Keratinocyte (primary cell): ENCODE measurements around the gene INTS3. TPM values are rescaled to one million over a fixed set of nuclear protein-coding genes. Genes with fewer than 3 reads are reported as not detected.

Experiments
- DNase-seq: peaks from one replicate; pipeline ENCODE4 v3.0.0-alpha.2; 2011; ENCODE audit warnings: low read depth, missing footprints, low spot score
- FAIRE-seq: peaks from 2 replicates; lab custom pipeline; 2011; peaks lifted over from hg19 to GRCh38; lab: Jason Lieb, UNC
- H2AFZ ChIP-seq: 2 replicates; pipeline ENCODE4 v1.6.0; 2012; ENCODE audit warnings: low read length, control low read depth, inconsistent platforms; ENCODE audit not compliant: control insufficient read depth
- H3K27ac ChIP-seq: 2 replicates; pipeline ENCODE4 v1.5.1; 2011; ENCODE audit warnings: low read length; ENCODE audit not compliant: control insufficient read depth, insufficient read depth
- H3K27me3 ChIP-seq: 3 replicates; pipeline ENCODE4 v1.6.0; 2011; ENCODE audit warnings: low read length; ENCODE audit not compliant: control insufficient read depth, insufficient read depth; ENCODE audit errors: extremely low read depth
- H3K36me3 ChIP-seq, 2 experiments: 2 replicates in 1 of 2; 3 replicates in 1 of 2; pipeline ENCODE4 v1.5.1; 2011; ENCODE audit warnings: low read length in 2 of 2, mild to moderate bottlenecking in 1 of 2; ENCODE audit not compliant: control insufficient read depth in 2 of 2, insufficient read depth in 2 of 2; ENCODE audit errors: extremely low read depth in 1 of 2
- H3K4me1 ChIP-seq: 3 replicates; pipeline ENCODE4 v1.5.1; 2011; ENCODE audit warnings: low read length; ENCODE audit not compliant: control insufficient read depth, insufficient read depth; ENCODE audit errors: extremely low read depth
- H3K4me2 ChIP-seq: 3 replicates; pipeline ENCODE4 v1.6.0; 2011; ENCODE audit warnings: low read depth, low read length; ENCODE audit not compliant: control insufficient read depth, insufficient read depth; ENCODE audit errors: extremely low read depth
- H3K4me3 ChIP-seq, 3 experiments: fragments of 200-600 bp in 1 of 3; sonication (generic) in 1 of 3; 2 replicates in 2 of 3; 3 replicates in 1 of 3; pipeline ENCODE4 v1.5.1; 2011 to 2016; ENCODE audit warnings: low read length in 3 of 3, mild to moderate bottlenecking in 3 of 3, control low read depth in 2 of 3, inconsistent platforms in 1 of 3, low read depth in 1 of 3, mixed read lengths in 1 of 3, mixed run types in 1 of 3, moderate library complexity in 1 of 3; ENCODE audit not compliant: control insufficient read depth in 2 of 3, insufficient read depth in 2 of 3; ENCODE audit errors: extremely low read depth in 1 of 3
- H3K79me2 ChIP-seq: 2 replicates; pipeline ENCODE4 v1.6.0; 2012; ENCODE audit warnings: low read length; ENCODE audit not compliant: control insufficient read depth, insufficient read depth
- H3K9ac ChIP-seq: 3 replicates; pipeline ENCODE4 v1.6.0; 2011; ENCODE audit warnings: low read length; ENCODE audit not compliant: control insufficient read depth, insufficient read depth; ENCODE audit errors: extremely low read depth
- H3K9me1 ChIP-seq: 3 replicates; pipeline ENCODE4 v1.6.0; 2011; ENCODE audit warnings: low read length; ENCODE audit not compliant: control insufficient read depth, insufficient read depth; ENCODE audit errors: extremely low read depth
- H3K9me3 ChIP-seq: 2 replicates; pipeline ENCODE4 v1.5.1; 2012; ENCODE audit warnings: low read depth, low read length; ENCODE audit not compliant: control insufficient read depth
- H4K20me1 ChIP-seq: 3 replicates; pipeline ENCODE4 v1.6.0; 2011; ENCODE audit warnings: low read length; ENCODE audit not compliant: control insufficient read depth, insufficient read depth; ENCODE audit errors: extremely low read depth
- EZH2 ChIP-seq: IDR thresholded peaks from one replicate; pipeline ENCODE4 v1.6.1; 2012; ENCODE audit warnings: inconsistent platforms, mild to moderate bottlenecking, low read length, moderate library complexity
- dilution Hi-C: fragments of 300-500 bp; cut with MboI; formaldehyde crosslinking; loops from one replicate; pipeline ENCODE4 v1.7.0; 2020; ENCODE audit warnings: low sequenced_read_pairs; ENCODE audit not compliant: extremely low pct_ligation_motif_present
- polyA plus RNA-seq, 5 experiments: library from polyadenylated mRNA; depleted of rRNA in 3 of 5; stranded (reverse) in 3 of 5; stranded (forward) in 1 of 5; unstranded in 1 of 5; fragments of >200 nt; gene quantifications; 1 replicate in 1 of 5; 2 replicates in 3 of 5; 3 replicates in 1 of 5; pipeline versions ENCODE4 v1.2.1 to v1.2.3, GENCODE V29; 2011 to 2012; ENCODE audit warnings: missing spikeins in 2 of 5, low read depth in 1 of 5, low replicate concordance in 1 of 5
- TF ChIP-seq, protein P1 (sequence below), 3 experiments: IDR thresholded peaks in 1 of 3; conservative IDR thresholded peaks in 1 of 3; optimal IDR thresholded peaks in 1 of 3; 2 replicates in 2 of 3; 3 replicates in 1 of 3; pipeline versions ENCODE3 to v1.5.1; 2011; ENCODE audit warnings: low read length in 3 of 3, mild to moderate bottlenecking in 3 of 3, moderate library complexity in 2 of 3, control low read depth in 1 of 3, inconsistent platforms in 1 of 3; ENCODE audit not compliant: insufficient read depth in 2 of 3; ENCODE audit errors: extremely low read depth in 1 of 3

Gene INTS3
- polyA plus RNA-seq, 1 donor (not counting 4 experiments of a cell fraction or from before 2014, with no cell fraction given), result 24.6 TPM

GRCh38 chr1:153687346-153688125 is 40.3 kb upstream of the INTS3 start:
- no peaks in the 10 kb centered on the region for H3K36me3 ChIP-seq
- H3K9ac ChIP-seq, result no peak overlapping the region
- no peak overlapping the region for H2AFZ ChIP-seq
- dilution Hi-C loops, result loop anchor here (10.0 kb wide), 1 partner anchor 57 kb away; no protein-coding TSS in a partner anchor
- no peaks in the 10 kb centered on the region for H3K9me1 ChIP-seq
- no peaks in the 10 kb centered on the region for H3K79me2 ChIP-seq
- no peak overlapping the region for H3K4me3 ChIP-seq
- H3K4me1 ChIP-seq, result peaks cover 2% of the 10 kb centered on the region
- FAIRE-seq (no peak), DNase-seq (no peak)
- TF ChIP-seq EZH2, result no peak
- TF ChIP-seq, protein P1, sequence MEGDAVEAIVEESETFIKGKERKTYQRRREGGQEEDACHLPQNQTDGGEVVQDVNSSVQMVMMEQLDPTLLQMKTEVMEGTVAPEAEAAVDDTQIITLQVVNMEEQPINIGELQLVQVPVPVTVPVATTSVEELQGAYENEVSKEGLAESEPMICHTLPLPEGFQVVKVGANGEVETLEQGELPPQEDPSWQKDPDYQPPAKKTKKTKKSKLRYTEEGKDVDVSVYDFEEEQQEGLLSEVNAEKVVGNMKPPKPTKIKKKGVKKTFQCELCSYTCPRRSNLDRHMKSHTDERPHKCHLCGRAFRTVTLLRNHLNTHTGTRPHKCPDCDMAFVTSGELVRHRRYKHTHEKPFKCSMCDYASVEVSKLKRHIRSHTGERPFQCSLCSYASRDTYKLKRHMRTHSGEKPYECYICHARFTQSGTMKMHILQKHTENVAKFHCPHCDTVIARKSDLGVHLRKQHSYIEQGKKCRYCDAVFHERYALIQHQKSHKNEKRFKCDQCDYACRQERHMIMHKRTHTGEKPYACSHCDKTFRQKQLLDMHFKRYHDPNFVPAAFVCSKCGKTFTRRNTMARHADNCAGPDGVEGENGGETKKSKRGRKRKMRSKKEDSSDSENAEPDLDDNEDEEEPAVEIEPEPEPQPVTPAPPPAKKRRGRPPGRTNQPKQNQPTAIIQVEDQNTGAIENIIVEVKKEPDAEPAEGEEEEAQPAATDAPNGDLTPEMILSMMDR (optimal IDR thresholded peaks at IDR 0.05 in 1 of 3, IDR thresholded peaks at IDR 0.05 in 1 of 3, conservative IDR thresholded peaks at IDR 0.05 in 1 of 3; ENCODE audit: extremely low read depth in 1 of 3, insufficient read depth in 2 of 3, low read length in 3 of 3), result no peak
- H4K20me1 ChIP-seq, result no peaks in the 10 kb centered on the region
- no peaks in the 10 kb centered on the region for H3K9me3 ChIP-seq
- H3K27ac ChIP-seq, result no peak overlapping the region
- peaks cover 13% of the 10 kb centered on the region for H3K27me3 ChIP-seq
- H3K4me2 ChIP-seq, result no peak overlapping the region

DNA sequence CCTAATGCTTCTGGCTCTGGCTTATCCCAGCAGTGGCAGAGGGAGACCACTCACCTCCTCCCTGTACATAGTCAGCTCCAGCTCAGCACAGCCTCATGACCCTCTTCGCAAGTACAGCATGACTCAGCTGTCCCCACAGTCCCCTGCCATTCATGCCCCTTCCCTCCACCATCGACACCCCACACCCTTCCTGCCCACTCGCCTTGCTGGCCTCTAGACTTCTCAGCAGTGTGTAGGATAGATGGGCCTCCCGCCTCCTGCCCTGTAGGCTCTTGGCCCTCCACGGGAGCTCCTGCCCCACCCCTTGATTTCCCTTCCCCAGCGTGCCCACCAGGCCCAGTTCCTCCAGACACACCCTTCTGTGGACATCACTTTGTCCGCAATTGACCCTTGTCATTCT is 39.6 kb upstream of the INTS3 start:
- Histone ChIP-seq H2AFZ (no peak overlapping the region), H3K4me2 (no peak overlapping the region), H3K79me2 (no peaks in the 10 kb centered on the region), H3K4me3 (no peak overlapping the region), H3K36me3 (no peaks in the 10 kb centered on the region), H3K4me1 (peaks cover 2% of the 10 kb centered on the region), H3K9ac (no peak overlapping the region), H4K20me1 (no peaks in the 10 kb centered on the region), H3K9me1 (no peaks in the 10 kb centered on the region), H3K27ac (no peak overlapping the region), H3K9me3 (no peaks in the 10 kb centered on the region), H3K27me3 (peaks cover 13% of the 10 kb centered on the region)
- DNase-seq, result no peak
- dilution Hi-C loops, result loop anchor here (10.0 kb wide), 1 partner anchor 57 kb away; no protein-coding TSS in a partner anchor
- TF ChIP-seq, protein P1 (optimal IDR thresholded peaks at IDR 0.05 in 1 of 3, IDR thresholded peaks at IDR 0.05 in 1 of 3, conservative IDR thresholded peaks at IDR 0.05 in 1 of 3; ENCODE audit: extremely low read depth in 1 of 3, insufficient read depth in 2 of 3, low read length in 3 of 3), result no peak
- TF ChIP-seq EZH2, result no peak
- FAIRE-seq, result no peak
